GM18498 (cell line): ENCODE results near the gene TNFSF12.

ENCODE experiments used
- ATAC-seq: cut with Tn5 transposase; IDR thresholded peaks from one replicate; pipeline ENCODE4 v1.9.1; 2021; ENCODE audit warnings: mild to moderate bottlenecking, moderate library complexity; ENCODE audit not compliant: unreplicated experiment

The TNFSF12 gene

GRCh38 chr17:7548585-7549400 is at the start of gene TNFSF12:
TNFSF12 (plus strand) TSS chr17:7549058; CDS start chr17:7549154, 96 bp downstream.
- ATAC-seq, result peak; percentile 54

- ATAC-seq, result no peak
Observed at GRCh38 chr17:7499161-7499560, 49.7 kb upstream of the TNFSF12 start.

GRCh38 chr17:7501729-7502128 is 47.1 kb upstream of the TNFSF12 start:
- no peak for ATAC-seq

- no peak for ATAC-seq
Observed at GRCh38 chr17:7502171-7502847, 46.5 kb upstream of the TNFSF12 start.

GRCh38 chr17:7502987-7503386 is 45.9 kb upstream of the TNFSF12 start:
- ATAC-seq, result no peak

GRCh38 chr17:7503521-7503920 is 45.3 kb upstream of the TNFSF12 start:
- no peak for ATAC-seq

GRCh38 chr17:7508145-7508544 is 40.7 kb upstream of the TNFSF12 start:
- ATAC-seq, result no peak

GRCh38 chr17:7508846-7509245 is 40.0 kb upstream of the TNFSF12 start:
- no peak for ATAC-seq

GRCh38 chr17:7509937-7510336 is 38.9 kb upstream of the TNFSF12 start:
- no peak for ATAC-seq

GRCh38 chr17:7511108-7511507 is 37.8 kb upstream of the TNFSF12 start:
- no peak for ATAC-seq

GRCh38 chr17:7512105-7512504 is 36.8 kb upstream of the TNFSF12 start:
- no peak for ATAC-seq

- no peak for ATAC-seq
Observed at GRCh38 chr17:7512824-7513540, 35.9 kb upstream of the TNFSF12 start.

GRCh38 chr17:7513850-7514419 is 34.9 kb upstream of the TNFSF12 start:
- ATAC-seq, result no peak

- ATAC-seq, result no peak
Observed at GRCh38 chr17:7515911-7516610, 32.8 kb upstream of the TNFSF12 start.

GRCh38 chr17:7523033-7523432 is 25.8 kb upstream of the TNFSF12 start:
- no peak for ATAC-seq

- no peak for ATAC-seq
Observed at GRCh38 chr17:7528842-7529241, 20.0 kb upstream of the TNFSF12 start.

GRCh38 chr17:7530023-7530900 is 18.6 kb upstream of the TNFSF12 start:
- ATAC-seq, result no peak

GRCh38 chr17:7538050-7538449 is 10.8 kb upstream of the TNFSF12 start:
- no peak for ATAC-seq

- ATAC-seq, result no peak
Observed at GRCh38 chr17:7538891-7539545, 9.8 kb upstream of the TNFSF12 start.
